Activated CD8-positive, alpha-beta memory T cell treated with anti-CD3 and anti-CD28 coated beads, Interleukin-2, amount 10 ng/mL, durations not matched to agents 7 days and 5 days (primary cell): Measurements from ENCODE around the gene CFAP300. TPM values are rescaled to one million over a fixed set of nuclear protein-coding genes. Genes with fewer than 3 reads are reported as not detected.

Experiments used
- ATAC-seq: fragments of 150-1000 bp; cut with Tn5 transposase; one replicate; pipeline ENCODE4 v1.10.0; 2021; ENCODE audit warnings: moderate library complexity
- CTCF ChIA-PET: fragments of 350-600 bp; sonication (Branson Sonifier 250); formaldehyde crosslinking; loops from one replicate; lab custom pipeline; 2021; ENCODE audit warnings: antibody characterized with exemption; lab: Charles Lee
- DNase-seq: peaks from one replicate; pipeline ENCODE4 v3.0.0-alpha.2; 2020
- H3K27ac Mint-ChIP-seq: one replicate; pipeline ENCODE4 v1.8.0; 2021; ENCODE audit warnings: mild to moderate bottlenecking, mixed read lengths
- H3K27me3 Mint-ChIP-seq: one replicate; pipeline ENCODE4 v1.8.0; 2021; ENCODE audit warnings: mixed read lengths
- H3K36me3 Mint-ChIP-seq: one replicate; pipeline ENCODE4 v1.8.0; 2021; ENCODE audit warnings: mild to moderate bottlenecking, mixed read lengths
- H3K4me1 Mint-ChIP-seq: one replicate; pipeline ENCODE4 v1.8.0; 2021; ENCODE audit warnings: mixed read lengths
- H3K4me3 Mint-ChIP-seq: one replicate; pipeline ENCODE4 v1.8.0; 2021; ENCODE audit warnings: mild to moderate bottlenecking, moderate library complexity, mixed read lengths
- H3K9me3 Mint-ChIP-seq: one replicate; pipeline ENCODE4 v1.8.0; 2022; ENCODE audit warnings: low read depth, mixed read lengths
- total RNA-seq, 2 experiments: library from RNA; stranded (reverse); gene quantifications; one replicate each; pipeline ENCODE4 v1.2.3, GENCODE V29; 2021

The CFAP300 gene
- total RNA-seq = not detected

- Mint-ChIP-seq H3K9me3 (no peaks in the 10 kb centered on the region), H3K27ac (no peak within 1 kb of the TSS), H3K4me1 (peaks cover 5% of the 10 kb centered on the region), H3K36me3 (no peaks in the 10 kb centered on the region), H3K27me3 (peaks cover 42% of the 10 kb centered on the region), H3K4me3 (peak within 1 kb of the TSS; percentile 51)
- CTCF ChIA-PET = interaction anchor here (1.6 kb wide), 1 partner anchor 17 kb away, joined by 3 read pairs; no protein-coding TSS in a partner anchor
- ATAC-seq = peak; percentile 82
- peak; percentile 72 for DNase-seq
These were observed at the start of gene CFAP300 for GRCh38 chr11:102047305-102047924. Gene CFAP300, plus strand, starts transcription at chr11:102047437. Its CDS starts 34 bp downstream, at chr11:102047471.

- ATAC-seq (no peak), DNase-seq (no peak)
- CTCF ChIA-PET = no interaction called here
- Mint-ChIP-seq H3K4me1 (no peaks in the 10 kb centered on the region), H3K4me3 (no peak overlapping the region), H3K27me3 (no peaks in the 10 kb centered on the region), H3K9me3 (no peaks in the 10 kb centered on the region), H3K36me3 (no peaks in the 10 kb centered on the region), H3K27ac (no peak overlapping the region)
These were observed 45.4 kb upstream of the CFAP300 start for GRCh38 chr11:102001657-102002338.

- H3K27me3 Mint-ChIP-seq = no peaks in the 10 kb centered on the region
- no peak for ATAC-seq
- CTCF ChIA-PET = interaction anchor here (1.3 kb wide), 1 partner anchor 143 kb away, joined by 3 read pairs; no protein-coding TSS in a partner anchor
- no peaks in the 10 kb centered on the region for H3K36me3 Mint-ChIP-seq
- H3K27ac Mint-ChIP-seq = no peak overlapping the region
- H3K9me3 Mint-ChIP-seq = no peaks in the 10 kb centered on the region
- no peaks in the 10 kb centered on the region for H3K4me1 Mint-ChIP-seq
- no peak for DNase-seq
- H3K4me3 Mint-ChIP-seq = no peak overlapping the region
These were observed 43.0 kb upstream of the CFAP300 start for GRCh38 chr11:102004220-102004619.

- H3K4me3 Mint-ChIP-seq = no peak overlapping the region
- CTCF ChIA-PET = interaction anchor here (5.0 kb wide), 1 partner anchor 145 kb away, joined by 57 read pairs; no protein-coding TSS in a partner anchor
- no peak for DNase-seq
- H3K27me3 Mint-ChIP-seq = peaks cover 7% of the 10 kb centered on the region
- no peak overlapping the region for H3K27ac Mint-ChIP-seq
- H3K4me1 Mint-ChIP-seq = no peaks in the 10 kb centered on the region
- no peaks in the 10 kb centered on the region for H3K9me3 Mint-ChIP-seq
- no peaks in the 10 kb centered on the region for H3K36me3 Mint-ChIP-seq
- no peak for ATAC-seq
These were observed 41.9 kb upstream of the CFAP300 start for GRCh38 chr11:102005306-102005705.

GRCh38 chr11:102006835-102007566 lies 40.2 kb upstream of the CFAP300 start:
- CTCF ChIA-PET = interaction anchor here (0.6 to 5.0 kb wide), 13 partner anchors 8 to 550 kb away, joined by 3 to 57 read pairs (median 4); partner anchors contain the start of gene CEP126
- Mint-ChIP-seq H3K27ac (no peak overlapping the region), H3K4me3 (no peak overlapping the region), H3K36me3 (no peaks in the 10 kb centered on the region), H3K27me3 (peaks cover 21% of the 10 kb centered on the region), H3K9me3 (no peaks in the 10 kb centered on the region), H3K4me1 (no peaks in the 10 kb centered on the region)
- DNase-seq (no peak), ATAC-seq (no peak)

GRCh38 chr11:102007567-102008437 lies 39.4 kb upstream of the CFAP300 start:
- CTCF ChIA-PET = interaction anchor here (0.6 to 5.0 kb wide), 17 partner anchors 9 to 551 kb away, joined by 3 to 57 read pairs (median 4); partner anchors contain the start of gene CEP126

GRCh38 chr11:102010776-102011494 lies 36.3 kb upstream of the CFAP300 start:
- Mint-ChIP-seq H3K4me3 (no peak overlapping the region), H3K36me3 (no peaks in the 10 kb centered on the region), H3K27ac (no peak overlapping the region), H3K27me3 (peaks cover 26% of the 10 kb centered on the region), H3K4me1 (peaks cover 8% of the 10 kb centered on the region), H3K9me3 (no peaks in the 10 kb centered on the region)
- CTCF ChIA-PET = interaction anchor here (0.7 kb wide), 1 partner anchor 18 kb away, joined by 3 read pairs; no protein-coding TSS in a partner anchor
- no peak for DNase-seq
- ATAC-seq = no peak

More at GRCh38 chr11:102007567-102008437, 39.4 kb upstream of the CFAP300 start:
- no peak overlapping the region for H3K27ac Mint-ChIP-seq
- no peaks in the 10 kb centered on the region for H3K9me3 Mint-ChIP-seq
- H3K27me3 Mint-ChIP-seq = peaks cover 26% of the 10 kb centered on the region
- H3K4me1 Mint-ChIP-seq = peaks cover 6% of the 10 kb centered on the region
- ATAC-seq (no peak), DNase-seq (no peak)
- H3K4me3 Mint-ChIP-seq = no peak overlapping the region
- H3K36me3 Mint-ChIP-seq = no peaks in the 10 kb centered on the region

GRCh38 chr11:102012946-102013345 lies 34.3 kb upstream of the CFAP300 start:
- no peak overlapping the region for H3K27ac Mint-ChIP-seq
- H3K27me3 Mint-ChIP-seq = peaks cover 26% of the 10 kb centered on the region
- H3K4me3 Mint-ChIP-seq = no peak overlapping the region
- H3K4me1 Mint-ChIP-seq = peaks cover 8% of the 10 kb centered on the region
- H3K9me3 Mint-ChIP-seq = no peaks in the 10 kb centered on the region
- peak; percentile 71 for ATAC-seq
- no peaks in the 10 kb centered on the region for H3K36me3 Mint-ChIP-seq
- CTCF ChIA-PET = interaction anchor here (1.6 kb wide), 1 partner anchor 152 kb away, joined by 4 read pairs; no protein-coding TSS in a partner anchor
- DNase-seq = peak; percentile 45

- no peak overlapping the region for H3K27ac Mint-ChIP-seq
- H3K27me3 Mint-ChIP-seq = peaks cover 24% of the 10 kb centered on the region
- H3K4me1 Mint-ChIP-seq = peaks cover 8% of the 10 kb centered on the region
- DNase-seq = no peak
- no peak overlapping the region for H3K4me3 Mint-ChIP-seq
- ATAC-seq = no peak
- no peaks in the 10 kb centered on the region for H3K36me3 Mint-ChIP-seq
- CTCF ChIA-PET = no interaction called here
- H3K9me3 Mint-ChIP-seq = no peaks in the 10 kb centered on the region
These were observed 32.5 kb upstream of the CFAP300 start for GRCh38 chr11:102014756-102015155.

- Mint-ChIP-seq H3K9me3 (no peaks in the 10 kb centered on the region), H3K4me3 (no peak overlapping the region), H3K27me3 (peaks cover 5% of the 10 kb centered on the region), H3K27ac (no peak overlapping the region), H3K36me3 (no peaks in the 10 kb centered on the region), H3K4me1 (peaks cover 8% of the 10 kb centered on the region)
- ATAC-seq = no peak
- CTCF ChIA-PET = interaction anchor here (1.8 kb wide), 1 partner anchor 9 kb away, joined by 7 read pairs; no protein-coding TSS in a partner anchor
- DNase-seq = no peak
These were observed 30.2 kb upstream of the CFAP300 start for GRCh38 chr11:102017026-102017425.

GRCh38 chr11:102026217-102026616 lies 21.0 kb upstream of the CFAP300 start:
- ATAC-seq (no peak), DNase-seq (no peak)
- no peak overlapping the region for H3K4me3 Mint-ChIP-seq
- H3K27me3 Mint-ChIP-seq = peaks cover 22% of the 10 kb centered on the region
- no peaks in the 10 kb centered on the region for H3K9me3 Mint-ChIP-seq
- no peaks in the 10 kb centered on the region for H3K36me3 Mint-ChIP-seq
- H3K4me1 Mint-ChIP-seq = no peaks in the 10 kb centered on the region
- H3K27ac Mint-ChIP-seq = no peak overlapping the region
- CTCF ChIA-PET = no interaction called here

GRCh38 chr11:102026959-102027358 lies 20.3 kb upstream of the CFAP300 start:
- no peaks in the 10 kb centered on the region for H3K4me1 Mint-ChIP-seq
- ATAC-seq (no peak), DNase-seq (no peak)
- no peak overlapping the region for H3K27ac Mint-ChIP-seq
- no peak overlapping the region for H3K4me3 Mint-ChIP-seq
- no peaks in the 10 kb centered on the region for H3K9me3 Mint-ChIP-seq
- no peaks in the 10 kb centered on the region for H3K36me3 Mint-ChIP-seq
- H3K27me3 Mint-ChIP-seq = peaks cover 22% of the 10 kb centered on the region
- CTCF ChIA-PET = interaction anchor here (0.9 kb wide), 1 partner anchor 19 kb away, joined by 3 read pairs; no protein-coding TSS in a partner anchor
